Astrocyte (in vitro differentiated cells and primary cell): Measurements from ENCODE around the gene RTL3.

Experiments
- CTCF ChIP-seq: IDR thresholded peaks from 2 replicates; pipeline ENCODE4 v1.5.1; 2011; ENCODE audit warnings: low read depth, mild to moderate bottlenecking, inconsistent platforms, low read length, moderate library complexity; ENCODE audit not compliant: insufficient read depth
- EZH2 ChIP-seq: IDR thresholded peaks from 2 replicates; pipeline ENCODE4 v1.6.1; 2012; ENCODE audit warnings: mild to moderate bottlenecking, low read length, inconsistent platforms; ENCODE audit not compliant: insufficient read depth

GRCh38 chrX:78687586-78687985 lies 28.5 kb upstream of the RTL3 start:
- TF ChIP-seq CTCF (no peak), EZH2 (no peak)
